Activated T-cell treated with anti-CD3 and anti-CD28 coated beads, Interleukin-2, amount 50 U/mL, for 72 hours (primary cell): Measurements from ENCODE around the gene PIP4K2A. TPM values are rescaled to one million over a fixed set of nuclear protein-coding genes. Genes with fewer than 3 reads are reported as not detected.

Experiments used
- ATAC-seq, 2 donors: fragments of 150-1000 bp; cut with Tn5 transposase; replicated peaks in 1 of 2; 2 replicates each; pipeline ENCODE4 v1.10.0; 2021; ENCODE audit warnings: moderate library complexity in 2 of 2, mild to moderate bottlenecking in 1 of 2
- DNase-seq, 2 donors: peaks; one replicate each; pipeline ENCODE4 v3.0.0; 2021 to 2022; ENCODE audit warnings: mixed read lengths in 1 of 2
- H3K27ac Mint-ChIP-seq: one replicate; pipeline ENCODE4 v1.8.0; 2022; ENCODE audit warnings: mild to moderate bottlenecking, moderate library complexity, mixed read lengths
- H3K27me3 Mint-ChIP-seq: one replicate; pipeline ENCODE4 v1.8.0; 2022; ENCODE audit warnings: low read depth, mixed read lengths
- H3K36me3 Mint-ChIP-seq, 2 donors: one replicate each; pipeline ENCODE4 v1.8.0; 2022; ENCODE audit warnings: mixed read lengths in 2 of 2, mild to moderate bottlenecking in 1 of 2; ENCODE audit not compliant: insufficient read depth in 2 of 2
- H3K4me1 Mint-ChIP-seq: one replicate; pipeline ENCODE4 v1.8.0; 2022; ENCODE audit warnings: low read depth, mixed read lengths
- H3K4me3 Mint-ChIP-seq, 2 donors: one replicate each; pipeline ENCODE4 v1.8.0; 2022; ENCODE audit warnings: mild to moderate bottlenecking in 2 of 2, mixed read lengths in 2 of 2, moderate library complexity in 2 of 2
- H3K9me3 Mint-ChIP-seq, 2 donors: one replicate each; pipeline ENCODE4 v1.8.0; 2022; ENCODE audit warnings: mixed read lengths in 2 of 2
- total RNA-seq, 2 donors: library from RNA; stranded (reverse); gene quantifications; one replicate each; pipeline ENCODE4 v1.2.3, GENCODE V29; 2022

PIP4K2A gene
- total RNA-seq, 2 donors from 2014 or later = 104 to 138 TPM

DNA sequence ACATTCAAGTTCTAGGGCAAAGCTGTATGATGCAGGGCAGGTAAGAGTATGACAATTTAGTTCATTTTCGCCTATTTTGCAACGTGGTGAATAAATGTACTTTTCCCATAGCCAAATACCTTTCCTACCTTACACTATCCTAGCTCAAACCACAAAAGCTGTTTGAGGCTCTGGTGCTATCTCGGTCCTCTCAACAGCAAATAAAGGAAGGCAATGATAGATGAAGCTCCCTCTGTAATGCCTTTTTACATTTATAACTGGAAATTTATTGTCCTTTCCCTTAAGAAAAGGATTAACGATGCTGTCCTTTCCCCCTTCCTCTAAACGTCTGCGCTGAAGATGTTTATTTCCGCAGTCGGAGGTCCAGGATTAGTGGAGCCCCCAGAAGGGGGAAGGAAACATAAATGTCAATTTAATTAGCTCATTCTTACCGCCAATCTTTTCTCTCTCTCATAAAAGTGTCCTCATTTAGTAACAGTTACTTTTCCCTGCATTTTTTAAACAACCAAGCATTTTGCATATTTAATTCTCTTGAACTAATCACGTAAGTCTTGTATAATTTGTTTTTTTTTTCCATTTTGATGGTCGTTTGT is 114.6 kb downstream of the PIP4K2A start:
- H3K4me3 Mint-ChIP-seq = peak overlapping the region; percentile 16 to 35

DNA sequence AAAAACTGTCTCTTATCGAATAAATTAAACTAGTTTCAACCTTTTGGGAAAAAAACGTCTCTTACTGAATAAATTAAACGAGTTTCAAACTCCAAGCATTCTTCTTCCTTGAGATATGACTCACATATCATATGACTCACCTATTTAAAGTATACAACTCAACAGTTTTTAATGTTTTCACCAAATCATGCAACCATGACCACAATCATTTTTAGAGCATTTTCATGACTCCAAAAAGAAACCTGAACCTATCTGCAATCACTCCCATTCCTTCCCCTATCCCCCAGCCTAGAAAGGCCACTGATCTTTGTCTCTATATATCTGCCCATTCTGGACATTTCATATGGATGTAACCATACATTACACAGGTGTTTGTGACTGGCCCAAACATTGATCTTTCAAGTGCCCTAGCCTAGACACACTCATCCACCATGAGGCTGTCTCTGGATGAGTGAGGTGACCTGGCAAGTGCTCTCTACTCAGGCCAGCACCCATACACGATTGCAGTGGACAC is 115.3 kb downstream of the PIP4K2A start:
- peak; percentile 65 to 70 for ATAC-seq
- no peaks in the 10 kb centered on the region for H3K9me3 Mint-ChIP-seq
- no peaks in the 10 kb centered on the region for H3K27me3 Mint-ChIP-seq
- H3K36me3 Mint-ChIP-seq = peaks cover 0 to 4% of the 10 kb centered on the region in 2 donors
- H3K4me3 Mint-ChIP-seq = peak overlapping the region; percentile 16 to 54
- peak overlapping the region; percentile 48 for H3K27ac Mint-ChIP-seq
- peaks cover 70% of the 10 kb centered on the region for H3K4me1 Mint-ChIP-seq
- DNase-seq = no peak

More for the DNA sequence above, 114.6 kb downstream of the PIP4K2A start:
- no peaks in the 10 kb centered on the region for H3K9me3 Mint-ChIP-seq
- H3K36me3 Mint-ChIP-seq = peaks cover 0 to 4% of the 10 kb centered on the region in 2 donors
- peak overlapping the region; percentile 48 for H3K27ac Mint-ChIP-seq
- no peak for ATAC-seq
- no peak for DNase-seq
- H3K4me1 Mint-ChIP-seq = peaks cover 68% of the 10 kb centered on the region
- H3K27me3 Mint-ChIP-seq = no peaks in the 10 kb centered on the region

GRCh38 chr10:22598478-22598877 is 115.9 kb downstream of the PIP4K2A start:
- Mint-ChIP-seq H3K4me1 (peaks cover 70% of the 10 kb centered on the region), H3K9me3 (no peaks in the 10 kb centered on the region), H3K27me3 (no peaks in the 10 kb centered on the region), H3K4me3 (no peak overlapping the region), H3K27ac (peak overlapping the region; percentile 48), H3K36me3 (peaks cover 0 to 4% of the 10 kb centered on the region in 2 donors)
- DNase-seq (no peak), ATAC-seq (no peak)

GRCh38 chr10:22597138-22597537 is 117.2 kb downstream of the PIP4K2A start:
- ATAC-seq = peak; percentile 20 to 70
- Mint-ChIP-seq H3K4me1 (peaks cover 66% of the 10 kb centered on the region), H3K4me3 (peak overlapping the region in 1 of 2 donors; percentile 63), H3K27ac (peak overlapping the region; percentile 70), H3K36me3 (peaks cover 0 to 4% of the 10 kb centered on the region in 2 donors), H3K27me3 (no peaks in the 10 kb centered on the region), H3K9me3 (no peaks in the 10 kb centered on the region)
- no peak for DNase-seq

DNA sequence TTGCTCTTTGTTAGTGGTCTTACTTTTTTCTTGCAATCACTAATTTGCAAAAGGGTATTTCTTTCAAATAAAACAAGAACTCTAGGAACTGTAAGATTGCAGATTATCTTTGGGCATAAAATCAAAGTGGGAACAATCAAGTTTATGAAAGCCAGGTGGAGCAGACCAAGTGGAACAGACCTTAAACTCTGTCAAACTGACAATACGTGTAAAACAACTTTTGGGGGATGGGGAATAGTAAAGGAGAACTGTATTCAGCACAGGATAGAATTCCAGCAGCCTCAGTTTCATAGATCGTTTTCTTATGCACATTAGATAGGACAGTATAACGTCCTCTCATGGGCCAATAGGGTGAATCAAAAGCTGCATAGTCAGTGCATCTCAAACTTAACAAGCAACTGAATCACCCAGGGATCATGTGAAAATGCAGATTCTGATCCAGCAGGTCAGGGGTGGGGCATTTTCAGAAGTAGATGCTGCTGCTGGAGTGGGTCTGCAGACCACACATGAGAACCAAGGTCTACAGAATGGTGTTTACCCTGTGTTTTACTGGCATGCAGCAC is 120.7 kb downstream of the PIP4K2A start:
- Mint-ChIP-seq H3K4me1 (peaks cover 32% of the 10 kb centered on the region), H3K9me3 (no peaks in the 10 kb centered on the region)

DNA sequence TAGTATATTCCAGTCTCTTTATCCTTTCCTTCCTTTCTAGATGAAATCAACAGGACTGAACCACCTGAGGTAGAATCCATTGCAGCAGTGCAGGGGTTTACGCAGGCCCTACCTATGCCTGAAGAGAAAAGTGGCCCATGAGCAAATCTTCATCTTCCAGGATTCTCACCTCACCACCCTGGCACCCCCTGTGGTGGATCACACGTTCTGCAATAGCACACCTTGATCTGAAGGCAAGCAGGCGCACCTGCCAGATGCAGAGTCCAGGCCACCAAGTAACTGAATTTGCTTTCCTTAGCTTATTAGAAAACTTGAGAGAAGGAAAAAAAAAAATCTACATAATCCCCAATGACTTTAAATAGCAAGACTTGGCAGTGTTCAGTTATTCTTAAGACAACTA is 121.4 kb downstream of the PIP4K2A start:
- Mint-ChIP-seq H3K36me3 (peaks cover 6 to 14% of the 10 kb centered on the region in 2 donors), H3K27me3 (no peaks in the 10 kb centered on the region), H3K4me3 (no peak overlapping the region), H3K27ac (peak overlapping the region; percentile 63), H3K9me3 (no peaks in the 10 kb centered on the region), H3K4me1 (peaks cover 25% of the 10 kb centered on the region)
- ATAC-seq = no peak
- no peak for DNase-seq

More for the DNA sequence above, 120.7 kb downstream of the PIP4K2A start:
- Mint-ChIP-seq H3K27me3 (no peaks in the 10 kb centered on the region), H3K4me3 (no peak overlapping the region), H3K36me3 (peaks cover 3 to 14% of the 10 kb centered on the region in 2 donors), H3K27ac (peak overlapping the region; percentile 63)
- no peak for ATAC-seq
- DNase-seq = no peak

- Mint-ChIP-seq H3K4me1 (peaks cover 15% of the 10 kb centered on the region), H3K36me3 (peaks cover 6 to 16% of the 10 kb centered on the region in 2 donors), H3K27me3 (no peaks in the 10 kb centered on the region), H3K9me3 (no peaks in the 10 kb centered on the region), H3K27ac (no peak overlapping the region), H3K4me3 (no peak overlapping the region)
- ATAC-seq (no peak), DNase-seq (no peak)
These were observed 124.4 kb downstream of the PIP4K2A start for GRCh38 chr10:22589851-22590514.

GRCh38 chr10:22588462-22588861 is 125.9 kb downstream of the PIP4K2A start:
- no peaks in the 10 kb centered on the region for H3K27me3 Mint-ChIP-seq
- no peak for DNase-seq
- H3K4me3 Mint-ChIP-seq = no peak overlapping the region
- ATAC-seq = no peak
- peaks cover 9% of the 10 kb centered on the region for H3K4me1 Mint-ChIP-seq
- H3K36me3 Mint-ChIP-seq = peaks cover 7 to 17% of the 10 kb centered on the region in 2 donors
- H3K27ac Mint-ChIP-seq = peak overlapping the region; percentile 77
- H3K9me3 Mint-ChIP-seq = no peaks in the 10 kb centered on the region

- H3K27me3 Mint-ChIP-seq = no peaks in the 10 kb centered on the region
- peak overlapping the region; percentile 25 for H3K27ac Mint-ChIP-seq
- H3K36me3 Mint-ChIP-seq = peaks cover 5 to 8% of the 10 kb centered on the region in 2 donors
- ATAC-seq (no peak), DNase-seq (no peak)
- peaks cover 22% of the 10 kb centered on the region for H3K4me1 Mint-ChIP-seq
- H3K4me3 Mint-ChIP-seq = no peak overlapping the region
- H3K9me3 Mint-ChIP-seq = no peaks in the 10 kb centered on the region
These were observed 130.7 kb downstream of the PIP4K2A start for GRCh38 chr10:22583683-22584082.

DNA sequence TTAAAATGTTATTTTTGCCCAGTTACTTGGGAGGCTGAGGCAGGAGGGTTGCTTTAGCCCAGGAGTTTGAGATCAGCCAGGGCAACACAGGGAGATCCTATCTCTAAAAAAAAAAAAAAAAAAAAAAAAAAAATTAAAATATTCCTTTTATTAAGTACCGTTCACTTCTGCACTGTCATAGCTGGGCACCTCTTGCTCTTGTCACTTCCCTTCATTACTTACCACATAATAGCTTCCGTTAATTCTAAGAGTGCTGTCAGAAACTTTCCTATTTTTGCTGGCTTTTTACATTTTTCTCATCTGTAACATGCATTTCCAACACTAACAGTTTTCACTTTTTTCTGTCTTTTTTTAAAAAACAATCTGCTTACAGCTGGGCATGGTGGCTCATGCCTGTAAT is 132.9 kb downstream of the PIP4K2A start:
- no peak for DNase-seq
- H3K4me3 Mint-ChIP-seq = no peak overlapping the region
- H3K27ac Mint-ChIP-seq = peak overlapping the region; percentile 61
- no peaks in the 10 kb centered on the region for H3K9me3 Mint-ChIP-seq
- peaks cover 25% of the 10 kb centered on the region for H3K4me1 Mint-ChIP-seq
- H3K36me3 Mint-ChIP-seq = peaks cover 9 to 22% of the 10 kb centered on the region in 2 donors
- no peak for ATAC-seq
- no peaks in the 10 kb centered on the region for H3K27me3 Mint-ChIP-seq

GRCh38 chr10:22580711-22581110 is 133.7 kb downstream of the PIP4K2A start:
- Mint-ChIP-seq H3K9me3 (no peaks in the 10 kb centered on the region), H3K36me3 (peaks cover 9 to 20% of the 10 kb centered on the region in 2 donors), H3K4me1 (peaks cover 19% of the 10 kb centered on the region), H3K27me3 (no peaks in the 10 kb centered on the region), H3K27ac (peak overlapping the region; percentile 52), H3K4me3 (no peak overlapping the region)
- DNase-seq (no peak), ATAC-seq (no peak)

DNA sequence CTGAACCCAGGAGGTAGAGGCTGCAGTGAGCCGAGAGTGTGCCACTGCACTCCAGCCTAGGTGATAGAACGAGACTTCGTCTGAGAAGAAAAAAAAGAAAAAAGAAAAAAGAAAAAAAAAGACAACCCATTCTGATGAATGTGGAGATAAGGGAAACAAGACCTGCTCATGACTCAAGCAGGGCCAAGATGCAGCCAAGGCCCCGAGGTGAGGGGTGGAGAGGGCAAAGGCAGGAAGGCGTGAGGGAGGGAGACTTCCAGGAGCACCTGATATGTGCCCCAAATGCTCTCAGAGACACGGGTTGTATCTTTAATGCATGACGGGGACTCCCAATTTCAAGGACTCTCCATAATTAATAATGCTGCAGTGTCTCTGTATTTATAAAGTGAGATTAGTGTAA is 134.6 kb downstream of the PIP4K2A start:
- ATAC-seq (no peak), DNase-seq (no peak)
- H3K4me3 Mint-ChIP-seq = no peak overlapping the region
- H3K27ac Mint-ChIP-seq = no peak overlapping the region
- no peaks in the 10 kb centered on the region for H3K9me3 Mint-ChIP-seq
- H3K4me1 Mint-ChIP-seq = peaks cover 27% of the 10 kb centered on the region
- H3K36me3 Mint-ChIP-seq = peaks cover 9 to 20% of the 10 kb centered on the region in 2 donors
- no peaks in the 10 kb centered on the region for H3K27me3 Mint-ChIP-seq

DNA sequence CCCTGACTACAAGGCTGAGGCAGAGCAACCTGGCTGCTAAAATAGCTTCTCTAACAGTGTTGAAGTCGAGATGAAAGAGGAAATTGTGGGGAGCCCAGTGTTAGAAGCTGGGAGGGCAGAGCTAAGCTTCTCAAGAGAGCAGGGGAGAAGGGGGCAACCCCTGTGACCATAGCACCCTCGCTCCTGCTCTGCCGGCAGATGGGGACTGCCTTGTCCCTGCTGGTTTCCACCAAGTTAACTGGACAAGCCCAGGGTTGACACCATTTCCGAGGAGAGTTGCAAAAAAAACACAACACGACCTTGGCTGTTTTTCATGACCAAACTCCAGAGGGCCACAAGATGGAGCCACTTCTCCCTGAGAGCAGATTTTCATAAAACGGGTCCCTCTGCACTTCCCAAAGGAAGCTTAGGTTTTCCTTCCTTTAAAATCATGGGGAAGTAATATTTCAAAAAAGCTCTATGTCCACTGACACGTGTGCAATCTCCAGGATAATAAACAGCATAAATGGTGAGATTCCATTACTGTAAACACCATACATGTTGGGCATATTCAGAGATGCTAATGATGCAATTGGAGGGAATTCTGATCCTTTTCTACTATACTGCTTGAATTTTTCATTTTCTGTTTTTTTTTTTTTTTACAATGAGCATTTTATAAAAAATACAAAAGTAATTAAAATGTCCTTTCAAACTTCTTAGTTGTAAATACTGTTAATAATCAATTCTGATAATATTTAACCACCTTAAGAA is 140.4 kb downstream of the PIP4K2A start:
- H3K4me1 Mint-ChIP-seq = peaks cover 56% of the 10 kb centered on the region
- no peaks in the 10 kb centered on the region for H3K9me3 Mint-ChIP-seq
- DNase-seq = peak in 1 of 2 donors; percentile 14
- H3K27ac Mint-ChIP-seq = peak overlapping the region; percentile 82
- no peak overlapping the region for H3K4me3 Mint-ChIP-seq
- peaks cover 17 to 28% of the 10 kb centered on the region in 2 donors for H3K36me3 Mint-ChIP-seq
- no peaks in the 10 kb centered on the region for H3K27me3 Mint-ChIP-seq
- ATAC-seq = no peak
